H1 (cell line): Measurements from ENCODE around the gene SKAP1. TPM values are rescaled to one million over a fixed set of nuclear protein-coding genes. Genes with fewer than 3 reads are reported as not detected.

Experiments used
- CTCF ChIA-PET: fragments of 300-600 bp; sonication (Branson Sonifier 250); formaldehyde crosslinking; loops from one replicate; lab custom pipeline; 2021; ENCODE audit not compliant: partially characterized antibody; lab: Charles Lee
- POLR2A ChIA-PET: fragments of 300-600 bp; sonication (Branson Sonifier 250); formaldehyde crosslinking; loops from one replicate; lab custom pipeline; 2021; ENCODE audit warnings: inconsistent platforms; ENCODE audit not compliant: partially characterized antibody; lab: Charles Lee
- DNase-seq, 2 experiments: peaks; one replicate each; pipeline versions ENCODE4 v3.0.0 to v3.0.0-alpha.2; 2010 to 2022; ENCODE audit warnings: low spot score in 2 of 2, low read depth in 1 of 2, mixed read lengths in 1 of 2
- FAIRE-seq: peaks from 2 replicates; lab custom pipeline; 2011; peaks lifted over from hg19 to GRCh38; lab: Jason Lieb, UNC
- H2AFZ ChIP-seq: 2 replicates; pipeline ENCODE4 v1.8.1; 2012; ENCODE audit warnings: low read length, inconsistent platforms
- H2AK5ac ChIP-seq: 2 replicates; pipeline ENCODE4 v1.6.1; 2013; ENCODE audit warnings: low read depth, low read length
- H2BK120ac ChIP-seq: replicated peaks from 2 replicates; pipeline ENCODE3; 2013; ENCODE audit warnings: low read depth, low read length, inconsistent platforms
- H2BK12ac ChIP-seq: 2 replicates; pipeline ENCODE4 v1.6.1; 2013; ENCODE audit warnings: low read depth, low read length
- H2BK15ac ChIP-seq: 2 replicates; pipeline ENCODE4 v1.6.1; 2013; ENCODE audit warnings: low read length
- H2BK20ac ChIP-seq: 2 replicates; pipeline ENCODE4 v1.6.1; 2013; ENCODE audit warnings: low read length
- H2BK5ac ChIP-seq: 2 replicates; pipeline ENCODE4 v1.6.1; 2013; ENCODE audit warnings: low read depth, low read length
- H3K14ac ChIP-seq: 2 replicates; pipeline ENCODE4 v1.6.1; 2013; ENCODE audit warnings: inconsistent platforms; ENCODE audit not compliant: insufficient read length
- H3K18ac ChIP-seq: 2 replicates; pipeline ENCODE4 v1.6.1; 2013; ENCODE audit warnings: low read length; ENCODE audit errors: extremely low read depth
- H3K23ac ChIP-seq: 2 replicates; pipeline ENCODE4 v1.6.1; 2013; ENCODE audit warnings: inconsistent platforms; ENCODE audit not compliant: insufficient read length
- H3K23me2 ChIP-seq: 2 replicates; pipeline ENCODE4 v1.6.1; 2013; ENCODE audit warnings: low read depth, low read length
- H3K27ac ChIP-seq: 2 replicates; pipeline ENCODE4 v1.6.1; 2011; ENCODE audit warnings: low read depth, low read length, inconsistent platforms
- H3K27me3 ChIP-seq, 4 experiments: replicated peaks in 1 of 4; 1 replicate in 1 of 4; 2 replicates in 3 of 4; pipeline versions ENCODE4 v1.6.1 to v1.8.1; 2011 to 2013; ENCODE audit warnings: low read length in 3 of 4, mild to moderate bottlenecking in 3 of 4, inconsistent platforms in 2 of 4, mixed read lengths in 2 of 4, moderate library complexity in 1 of 4; ENCODE audit not compliant: control insufficient read depth in 3 of 4, insufficient read depth in 3 of 4; ENCODE audit errors: extremely low read depth in 1 of 4
- H3K36me3 ChIP-seq, 4 experiments: 2 replicates each; pipeline versions ENCODE4 v1.6.1 to v1.8.1; 2011 to 2013; ENCODE audit warnings: mild to moderate bottlenecking in 4 of 4, low read length in 3 of 4, moderate library complexity in 2 of 4, control low read depth in 1 of 4, inconsistent platforms in 1 of 4; ENCODE audit not compliant: insufficient read depth in 4 of 4, control insufficient read depth in 2 of 4
- H3K4ac ChIP-seq: replicated peaks from 2 replicates; pipeline ENCODE3; 2013; ENCODE audit warnings: low read length, low read depth, mixed read lengths, inconsistent platforms; ENCODE audit not compliant: insufficient read length
- H3K4me1 ChIP-seq, 4 experiments: replicated peaks in 1 of 4; 1 replicate in 1 of 4; 2 replicates in 3 of 4; pipeline versions ENCODE4 v1.6.1 to v1.8.1; 2011 to 2013; ENCODE audit warnings: low read length in 3 of 4, inconsistent platforms in 2 of 4, mixed read lengths in 1 of 4; ENCODE audit not compliant: insufficient read depth in 4 of 4, control insufficient read depth in 3 of 4
- H3K4me2 ChIP-seq, 2 experiments: 2 replicates each; pipeline versions ENCODE4 v1.6.1 to v1.8.1; 2011 to 2013; ENCODE audit warnings: low read depth in 2 of 2, low read length in 2 of 2, control low read depth in 1 of 2, inconsistent platforms in 1 of 2, mild to moderate bottlenecking in 1 of 2; ENCODE audit not compliant: insufficient read depth in 1 of 2
- H3K4me3 ChIP-seq, 4 experiments: fragments of 200-600, 300-600 bp in 1 of 4; sonication (generic), shearing (Covaris generic), sonication (Bioruptor Twin) in 1 of 4; 2 replicates each; pipeline versions ENCODE4 v1.5.1 to v1.8.1; 2011 to 2016; ENCODE audit warnings: low read length in 4 of 4, low read depth in 3 of 4, control low read depth in 2 of 4, inconsistent platforms in 2 of 4, mild to moderate bottlenecking in 2 of 4, mixed read lengths in 1 of 4, moderate library complexity in 1 of 4; ENCODE audit not compliant: insufficient read depth in 2 of 4; ENCODE audit errors: extremely low read depth in 1 of 4
- H3K56ac ChIP-seq: replicated peaks from 2 replicates; pipeline ENCODE3; 2013; ENCODE audit warnings: low read depth, mild to moderate bottlenecking, mixed read lengths, low read length, inconsistent platforms; ENCODE audit not compliant: insufficient read length
- H3K79me1 ChIP-seq: 2 replicates; pipeline ENCODE4 v1.6.1; 2013; ENCODE audit warnings: low read depth, low read length, control low read depth
- H3K79me2 ChIP-seq, 2 experiments: 2 replicates each; pipeline versions ENCODE4 v1.6.1 to v1.8.1; 2012 to 2013; ENCODE audit warnings: low read length in 2 of 2, mild to moderate bottlenecking in 2 of 2, inconsistent platforms in 1 of 2; ENCODE audit not compliant: insufficient read depth in 2 of 2, control insufficient read depth in 1 of 2
- H3K9ac ChIP-seq, 4 experiments: replicated peaks in 1 of 4; 1 replicate in 1 of 4; 2 replicates in 3 of 4; pipeline versions ENCODE4 v1.6.1 to v1.8.1; 2011 to 2013; ENCODE audit warnings: low read depth in 3 of 4, low read length in 3 of 4, control low read depth in 2 of 4, mild to moderate bottlenecking in 2 of 4, moderate library complexity in 2 of 4, inconsistent platforms in 1 of 4; ENCODE audit errors: extremely low read depth in 1 of 4
- H3K9me3 ChIP-seq, 2 experiments: 2 replicates each; pipeline versions ENCODE4 v1.6.1 to v1.8.1; 2012 to 2013; ENCODE audit warnings: mild to moderate bottlenecking in 2 of 2, moderate library complexity in 2 of 2, control low read depth in 1 of 2, inconsistent platforms in 1 of 2, low read depth in 1 of 2, low read length in 1 of 2, mixed read lengths in 1 of 2; ENCODE audit not compliant: insufficient read depth in 2 of 2
- H4K20me1 ChIP-seq, 2 experiments: replicated peaks in 1 of 2; 2 replicates each; pipeline versions ENCODE3 to v1.8.1; 2011 to 2013; ENCODE audit warnings: inconsistent platforms in 2 of 2, low read length in 2 of 2, mild to moderate bottlenecking in 1 of 2; ENCODE audit not compliant: insufficient read depth in 2 of 2, control insufficient read depth in 1 of 2
- H4K5ac ChIP-seq: 2 replicates; pipeline ENCODE4 v1.6.1; 2013; ENCODE audit warnings: low read length, low read depth, mixed read lengths, inconsistent platforms; ENCODE audit not compliant: insufficient read length
- H4K8ac ChIP-seq: 2 replicates; pipeline ENCODE4 v1.8.0; 2013; ENCODE audit warnings: mild to moderate bottlenecking, moderate library complexity, low read length, inconsistent platforms; ENCODE audit not compliant: insufficient read depth; ENCODE audit errors: extremely low read depth
- H4K91ac ChIP-seq: replicated peaks from 2 replicates; pipeline ENCODE3; 2013; ENCODE audit warnings: low read length, mixed read lengths, inconsistent platforms; ENCODE audit not compliant: insufficient read length
- BRCA1 ChIP-seq: IDR thresholded peaks from 2 replicates; pipeline ENCODE4 v1.6.1; 2012; ENCODE audit warnings: low read depth, low read length, improper control_type of control experiment
- CTCF ChIP-seq, 3 experiments: IDR thresholded peaks; 1 replicate in 2 of 3; 2 replicates in 1 of 3; pipeline versions ENCODE4 v1.5.1 to v1.6.1; 2011; ENCODE audit warnings: low read length in 3 of 3, mild to moderate bottlenecking in 3 of 3, inconsistent platforms in 2 of 3, low read depth in 1 of 3, moderate library complexity in 1 of 3; ENCODE audit not compliant: insufficient read depth in 1 of 3; ENCODE audit errors: control extremely low read depth in 1 of 3
- KDM4A ChIP-seq: IDR thresholded peaks from one replicate; pipeline ENCODE4 v1.7.1; 2012; ENCODE audit warnings: low read depth, mild to moderate bottlenecking, moderate library complexity, low read length, inconsistent platforms; ENCODE audit not compliant: severe bottlenecking
- MAX ChIP-seq: IDR thresholded peaks from 2 replicates; pipeline ENCODE4 v1.6.1; 2012; ENCODE audit warnings: inconsistent platforms
- POLR2AphosphoS5 ChIP-seq: IDR thresholded peaks from 2 replicates; pipeline ENCODE4 v1.6.1; 2011; ENCODE audit warnings: low read depth, low read length
- RAD21 ChIP-seq, 2 experiments: IDR thresholded peaks in 1 of 2; conservative IDR thresholded peaks in 1 of 2; 2 replicates each; pipeline ENCODE4 v1.6.1; 2011; ENCODE audit warnings: low read depth in 2 of 2, low read length in 2 of 2, improper control_type of control experiment in 1 of 2, inconsistent platforms in 1 of 2, mild to moderate bottlenecking in 1 of 2, moderate library complexity in 1 of 2
- RBBP5 ChIP-seq: IDR thresholded peaks from 2 replicates; pipeline ENCODE4 v1.7.1; 2012; ENCODE audit warnings: low read depth, mild to moderate bottlenecking, inconsistent platforms, low read length, moderate library complexity, borderline replicate concordance
- SUZ12 ChIP-seq: fragments of 200-600 bp; sonication (generic); IDR thresholded peaks from 2 replicates; pipeline ENCODE4 v1.6.1; 2012; ENCODE audit warnings: mild to moderate bottlenecking, inconsistent platforms, low read length, moderate library complexity, mixed read lengths
- TBP ChIP-seq: IDR thresholded peaks from 2 replicates; pipeline ENCODE4 v1.6.1; 2011; ENCODE audit warnings: low read depth, low read length, improper control_type of control experiment
- ZNF274 ChIP-seq: IDR thresholded peaks from 2 replicates; pipeline ENCODE4 v1.7.0; 2012; ENCODE audit warnings: low read length, borderline replicate concordance; ENCODE audit errors: extremely low read depth
- WGBS, 2 experiments: shearing (Covaris generic) in 1 of 2; methylation state at CpG; one replicate each; pipeline versions ENCODE4 v1.1.6 to v1.1.7; 2013 to 2015; ENCODE audit warnings: low lambda C conversion rate in 2 of 2, mixed read lengths in 2 of 2, inconsistent platforms in 1 of 2, low coverage in 1 of 2, missing lambda C conversion rate in 1 of 2; ENCODE audit not compliant: insufficient replicate concordance in 2 of 2, insufficient coverage in 1 of 2, insufficient read length in 1 of 2; ENCODE audit errors: extremely low coverage in 1 of 2, missing lambda C conversion rate in 1 of 2; 5-methylcytosine and 5-hydroxymethylcytosine counted together
- polyA plus RNA-seq, 7 experiments: library from polyadenylated mRNA; depleted of rRNA in 3 of 7; stranded (reverse) in 5 of 7; unstranded in 2 of 7; fragments of >200 nt in 5 of 7; fragments of 200-250 nt in 2 of 7; gene quantifications; 1 replicate in 5 of 7; 2 replicates in 1 of 7; 4 replicates in 1 of 7; pipeline versions ENCODE4 v1.2.1 to v1.2.3, GENCODE V29; 2011 to 2013; ENCODE audit warnings: missing spikeins in 2 of 7, mixed read lengths in 2 of 7
- total RNA-seq: library from RNA; stranded (reverse); fragmentation: NEBNext Ultra II Directional; extraction: Animal tissue kit (Norgen Biotek cat#: 25700); gene quantifications from 2 replicates; pipeline ENCODE4 v1.2.1, GENCODE V29; 2021

The SKAP1 gene
- total and polyA plus RNA-seq, 2 of the 8 experiments (the other 6 are each of a cell fraction or from before 2014, with no cell fraction given), result not detected

GRCh38 chr17:48215583-48216139 lies 214.4 kb downstream of the SKAP1 start:
- Histone ChIP-seq H3K27me3 (peaks cover 0 to 3% (median 1%) of the 10 kb centered on the region in 4 experiments; a peak in 3 of 7 replicates), H3K79me2 (no peaks in the 10 kb centered on the region), H4K5ac (no peak overlapping the region), H2BK20ac (no peak overlapping the region), H3K9me3 (no peaks in the 10 kb centered on the region), H2AFZ (no peak overlapping the region), H3K23me2 (no peaks in the 10 kb centered on the region), H3K4me2 (no peak overlapping the region), H3K56ac (no peak overlapping the region), H2BK15ac (no peak overlapping the region), H4K91ac (no peak overlapping the region), H3K27ac (no peak overlapping the region), H3K18ac (no peak overlapping the region), H3K4me3 (no peak overlapping the region), H3K23ac (no peak overlapping the region), H3K4ac (no peak overlapping the region), H2BK5ac (no peak overlapping the region), H2BK120ac (no peak overlapping the region), H2AK5ac (no peak overlapping the region), H3K79me1 (no peaks in the 10 kb centered on the region), H4K20me1 (no peaks in the 10 kb centered on the region), H3K14ac (no peak overlapping the region), H3K9ac (no peak overlapping the region), H2BK12ac (no peak overlapping the region), H3K36me3 (no peaks in the 10 kb centered on the region), H3K4me1 (no peaks in the 10 kb centered on the region; a peak in 1 of 7 replicates), H4K8ac (no peak overlapping the region)
- POLR2A ChIA-PET, result interaction anchor here (0.7 kb wide), 1 partner anchor 35 kb away, joined by 3 read pairs; no protein-coding TSS in a partner anchor
- WGBS, 2 experiments, result 62% methylated on average over 1 of the region's 1 CpG; no CpG with 5 or more reads in 1 of the 2 experiments
- DNase-seq (peak in 1 of 2 experiments; percentile 47), FAIRE-seq (peak; percentile 28)
- CTCF ChIA-PET, result interaction anchor here (0.6 to 7.2 kb wide), 54 partner anchors 9 to 599 kb away, joined by 3 to 61 read pairs (median 4); partner anchors contain the start of gene HOXB5
- TF ChIP-seq BRCA1 (no peak), SUZ12 (no peak), KDM4A (no peak), MAX (no peak), TBP (no peak), POLR2AphosphoS5 (no peak), CTCF (IDR thresholded peaks at IDR 0.05; ENCODE audit: control extremely low read depth in 1 of 3, insufficient read depth in 1 of 3, low read depth in 1 of 3, low read length in 3 of 3) (peak; percentile 63 to 78 (median 77)), RAD21 (IDR thresholded peaks at IDR 0.05 in 1 of 2, conservative IDR thresholded peaks at IDR 0.05 in 1 of 2; ENCODE audit: low read depth in 2 of 2, low read length in 2 of 2) (peak; percentile 93), ZNF274 (no peak), RBBP5 (no peak)
